ENCODE measurements around the gene ASH1L.
"Not testable (repeated sequence)": the region's sequence is repeated elsewhere in the genome, so short reads cannot be mapped to it uniquely, and the experiment has no call there.

ASH1L gene

GRCh38 chr1:155433128-155433830, 129.3 kb downstream of the ASH1L start:
- not testable (repeated sequence) for DNase-seq

GRCh38 chr1:155424091-155424490, 138.5 kb downstream of the ASH1L start:
- no peak for DNase-seq

GRCh38 chr1:155420788-155421187, 141.8 kb downstream of the ASH1L start:
- no peak for DNase-seq

GRCh38 chr1:155411840-155412239, 150.8 kb downstream of the ASH1L start:
- not testable (repeated sequence) for DNase-seq

- DNase-seq = no peak
These were observed 151.7 kb downstream of the ASH1L start for GRCh38 chr1:155410931-155411330.

- no peak for DNase-seq
These were observed 165.6 kb downstream of the ASH1L start for GRCh38 chr1:155396874-155397476.

GRCh38 chr1:155392898-155393411, 169.6 kb downstream of the ASH1L start:
- no peak for DNase-seq

- no peak for DNase-seq
These were observed 172.8 kb downstream of the ASH1L start for GRCh38 chr1:155389826-155390225.

- not testable (repeated sequence) for DNase-seq
These were observed 176.8 kb downstream of the ASH1L start for GRCh38 chr1:155385836-155386235.

- DNase-seq = no peak
These were observed 179.2 kb downstream of the ASH1L start for GRCh38 chr1:155383406-155383805.

GRCh38 chr1:155379631-155380090, 182.9 kb downstream of the ASH1L start:
- DNase-seq = no peak

GRCh38 chr1:155379180-155379579, 183.4 kb downstream of the ASH1L start:
- DNase-seq = no peak

- no peak for DNase-seq
These were observed 202.6 kb downstream of the ASH1L start for GRCh38 chr1:155360051-155360450.

GRCh38 chr1:155352631-155353030, 210.0 kb downstream of the ASH1L start:
- no peak for DNase-seq

GRCh38 chr1:155342842-155343241, 219.8 kb downstream of the ASH1L start:
- no peak for DNase-seq

GRCh38 chr1:155339515-155340097, 223.0 kb downstream of the ASH1L start:
- DNase-seq = no peak

GRCh38 chr1:155334962-155335361, 227.6 kb downstream of the ASH1L start:
- no peak for DNase-seq

- DNase-seq = no peak
These were observed 232.5 kb downstream of the ASH1L start for GRCh38 chr1:155329980-155330598.

GRCh38 chr1:155328856-155329255, 233.7 kb downstream of the ASH1L start:
- DNase-seq = not testable (repeated sequence)

GRCh38 chr1:155327981-155328380, 234.6 kb downstream of the ASH1L start:
- DNase-seq = no peak

- DNase-seq = no peak
These were observed 236.0 kb downstream of the ASH1L start for GRCh38 chr1:155326631-155327037.

- no peak for DNase-seq
These were observed 236.5 kb downstream of the ASH1L start for GRCh38 chr1:155326020-155326526.

- no peak for DNase-seq
These were observed 237.1 kb downstream of the ASH1L start for GRCh38 chr1:155325603-155325893.
